22Rv1 (cell line): Measurements from ENCODE around the gene C1orf74.

Experiments
- H3K27ac ChIP-seq: fragments of 450-650 bp; 2 replicates; pipeline ENCODE4 v1.5.1; 2017
- CTCF ChIP-seq: fragments of 450-650 bp; IDR thresholded peaks from 2 replicates; pipeline ENCODE4 v1.5.1; 2017; ENCODE audit warnings: mild to moderate bottlenecking
- ZFX ChIP-seq: fragments of 450-650 bp; IDR thresholded peaks from 2 replicates; pipeline ENCODE4 v1.6.1; 2017; ENCODE audit warnings: antibody characterized with exemption, borderline replicate concordance

Gene C1orf74

DNA sequence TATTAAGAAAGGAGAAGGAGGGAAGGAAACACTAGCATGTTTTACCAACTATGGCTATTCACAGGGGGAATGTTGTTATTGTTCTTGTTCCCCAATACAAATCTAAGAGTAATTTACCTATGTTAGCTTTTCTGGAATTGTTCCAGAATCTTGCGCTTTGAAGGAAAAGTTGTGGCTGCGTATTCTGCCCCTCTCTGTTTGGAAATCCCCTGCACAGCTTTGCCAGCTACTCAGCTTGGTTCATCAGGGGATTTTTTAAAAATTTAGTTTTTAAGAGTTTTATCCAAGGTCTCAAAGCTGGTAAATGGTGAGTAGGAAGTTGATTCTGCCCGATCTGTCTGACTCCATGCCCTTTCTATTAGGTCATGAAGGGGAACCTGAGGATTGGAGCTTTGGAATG lies 31.1 kb upstream of the C1orf74 start:
- H3K27ac ChIP-seq = no peak overlapping the region
- TF ChIP-seq ZFX = no peak
- no peak for TF ChIP-seq CTCF

GRCh38 chr1:209813902-209814301 lies 29.5 kb upstream of the C1orf74 start:
- TF ChIP-seq ZFX = no peak
- TF ChIP-seq CTCF = no peak
- no peak overlapping the region for H3K27ac ChIP-seq

DNA sequence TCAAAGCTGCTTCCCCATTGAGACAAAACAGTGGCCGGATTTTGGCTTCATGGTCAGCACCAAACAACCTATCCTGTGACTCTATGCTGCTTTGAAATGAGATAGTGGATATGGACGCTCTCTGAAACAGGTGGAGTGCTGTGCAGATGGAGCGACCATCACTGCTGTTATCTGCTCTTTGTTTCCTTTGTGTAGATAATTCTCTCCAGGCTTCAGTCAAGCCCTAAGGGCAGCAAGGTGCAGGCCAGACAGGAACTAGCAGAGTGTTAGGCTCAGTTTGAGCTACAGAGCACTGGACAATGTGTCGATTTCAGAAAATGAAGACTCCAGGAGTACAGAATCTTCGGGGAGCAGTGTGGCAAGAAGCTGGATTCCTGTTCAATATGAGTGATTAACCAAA lies 26.4 kb upstream of the C1orf74 start:
- no peak overlapping the region for H3K27ac ChIP-seq
- TF ChIP-seq ZFX (no peak), CTCF (no peak)

GRCh38 chr1:209809611-209810010 lies 25.3 kb upstream of the C1orf74 start:
- TF ChIP-seq ZFX = no peak
- TF ChIP-seq CTCF = no peak
- H3K27ac ChIP-seq = no peak overlapping the region

- no peak overlapping the region for H3K27ac ChIP-seq
These were observed 23.8 kb upstream of the C1orf74 start for GRCh38 chr1:209808059-209808581.

DNA sequence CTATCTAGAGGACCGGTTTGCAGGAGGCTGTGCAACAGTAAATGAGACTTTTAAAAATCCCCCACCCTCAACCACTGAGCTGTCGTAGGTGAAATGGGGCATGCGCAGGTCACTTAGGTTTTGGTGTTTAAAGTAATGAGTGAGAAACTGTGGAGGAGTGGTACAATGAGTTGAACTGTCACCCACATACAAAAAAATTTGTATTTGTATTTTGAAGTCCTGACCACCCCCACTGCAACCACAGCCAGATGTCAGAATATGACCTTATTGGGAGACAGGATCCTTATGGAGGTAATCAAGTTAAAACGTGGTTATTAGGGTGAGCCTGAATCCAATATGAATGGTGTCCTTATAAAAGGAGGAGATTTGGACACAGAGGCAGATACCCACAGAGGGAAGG lies 23.1 kb upstream of the C1orf74 start:
- H3K27ac ChIP-seq = no peak overlapping the region
- TF ChIP-seq ZFX = no peak
- no peak for TF ChIP-seq CTCF

More at GRCh38 chr1:209808059-209808581, 23.8 kb upstream of the C1orf74 start:
- TF ChIP-seq ZFX (no peak), CTCF (no peak)

- TF ChIP-seq ZFX (no peak), CTCF (no peak)
- peak within 1 kb of the TSS; percentile 80 for H3K27ac ChIP-seq
These were observed 21.8 kb upstream of the C1orf74 start, which contains the start of gene IRF6 for GRCh38 chr1:209805875-209806760. IRF6 (minus strand) TSS chr1:209806142; CDS start chr1:209801413, 4,729 bp downstream.
